HK-2 (cell line): ENCODE results near the gene SEZ6L.

ENCODE experiments used
- DNase-seq: peaks from one replicate; pipeline ENCODE4 v3.0.0-alpha.2; 2018; ENCODE audit not compliant: unreplicated experiment

SEZ6L gene

DNA sequence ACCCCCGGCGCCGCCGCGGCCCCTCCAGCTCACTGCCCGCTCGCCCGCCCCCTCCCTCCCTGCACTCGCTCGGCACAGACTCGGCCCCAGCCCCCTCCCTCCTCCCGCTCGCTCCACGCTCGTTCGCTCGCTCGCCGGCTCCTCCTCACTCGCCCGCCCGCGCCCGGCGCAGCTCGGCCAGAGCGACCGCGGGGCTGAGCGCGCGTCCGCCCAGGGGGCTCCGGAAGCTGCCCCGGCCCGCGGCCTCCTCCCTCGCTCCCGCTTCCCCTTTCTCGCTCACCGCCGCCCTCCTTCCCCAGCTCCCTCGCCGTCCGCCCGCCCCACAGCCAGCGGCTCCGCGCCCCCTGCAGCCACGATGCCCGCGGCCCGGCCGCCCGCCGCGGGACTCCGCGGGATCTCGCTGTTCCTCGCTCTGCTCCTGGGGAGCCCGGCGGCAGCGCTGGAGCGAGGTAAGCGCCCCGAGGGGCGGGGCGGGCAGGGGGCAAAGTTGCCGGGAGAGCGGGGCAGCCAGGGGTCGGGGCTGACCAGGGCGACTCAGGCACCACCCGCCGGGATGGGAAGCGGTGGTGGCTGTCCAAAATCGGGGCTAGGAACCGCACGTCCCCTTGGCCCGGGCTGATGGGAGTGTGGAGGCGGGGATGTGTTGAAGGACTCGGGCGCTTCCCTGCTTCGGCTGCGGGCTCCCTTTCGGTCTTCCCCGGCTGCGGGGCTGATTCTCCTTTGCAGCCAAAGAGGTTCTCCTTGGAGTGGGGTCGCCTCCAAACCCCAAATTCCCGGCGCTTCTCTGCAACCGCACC, at the start of gene SEZ6L:
TSS of gene SEZ6L (plus strand) at position 148 of the 797 bp plus-strand sequence. CDS start at position 356, 208 bp downstream.
- no peak for DNase-seq

DNA sequence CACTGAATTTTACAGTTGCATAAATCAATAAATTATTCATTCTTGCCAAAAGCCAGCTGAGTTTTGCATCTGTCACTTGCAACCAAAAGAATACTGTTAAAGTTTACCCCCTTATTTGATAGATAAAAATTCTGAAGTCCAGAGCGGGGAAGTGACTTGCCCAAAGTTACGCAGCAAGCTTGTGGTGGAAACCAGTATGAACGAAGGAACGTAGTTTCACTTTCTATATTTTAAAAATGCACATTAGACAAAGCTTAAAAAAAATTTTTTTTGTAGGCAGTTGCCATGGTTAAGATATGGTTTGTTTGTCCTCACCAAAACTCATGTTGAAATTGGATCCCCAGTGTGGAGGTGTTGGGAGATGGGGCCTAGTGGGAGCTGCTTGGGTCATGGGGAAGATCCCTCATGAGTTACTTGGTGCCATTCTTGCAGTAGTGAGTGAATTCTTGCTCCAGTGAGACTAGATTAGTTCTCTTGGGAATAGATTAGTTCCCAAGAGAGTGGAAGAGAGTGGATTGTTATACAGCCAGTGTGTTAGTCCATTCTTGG, 46.3 kb upstream of the SEZ6L start:
- DNase-seq = no peak

DNA sequence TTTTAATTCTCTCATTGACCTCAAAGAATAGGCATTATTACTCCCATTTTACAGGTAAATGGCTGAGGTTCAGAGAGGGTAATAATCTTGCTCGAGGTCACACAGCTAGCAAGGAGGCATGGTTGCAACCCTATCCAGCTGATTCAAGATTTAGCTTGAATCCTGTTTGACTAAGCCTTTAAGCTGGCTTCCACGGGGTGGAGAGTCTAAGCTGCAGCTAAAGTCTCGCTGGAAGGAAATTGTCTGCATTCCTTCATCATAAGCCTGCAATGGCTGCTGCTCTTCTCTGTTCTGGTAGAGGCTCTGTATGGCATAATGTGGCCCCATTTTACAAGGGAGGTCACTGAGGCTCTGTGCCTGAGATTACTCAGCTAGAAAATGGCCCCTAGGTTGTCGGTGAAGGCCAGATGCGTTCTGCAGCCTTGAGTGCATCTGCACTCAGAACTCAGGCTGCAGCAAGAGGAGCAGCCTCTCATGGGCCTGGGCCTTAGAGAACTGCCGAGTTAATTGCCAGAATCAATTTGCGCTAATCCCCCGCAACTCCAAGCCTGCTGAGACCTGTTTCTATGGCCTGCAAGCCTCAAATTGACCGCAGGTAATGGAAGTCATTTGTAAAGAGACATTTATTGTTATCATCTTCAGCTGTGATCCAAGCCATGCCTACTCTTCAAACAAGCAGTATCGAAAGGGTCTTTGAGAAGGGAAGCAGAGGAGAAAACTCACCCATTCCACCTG, 44.1 kb upstream of the SEZ6L start:
- DNase-seq = no peak

DNA sequence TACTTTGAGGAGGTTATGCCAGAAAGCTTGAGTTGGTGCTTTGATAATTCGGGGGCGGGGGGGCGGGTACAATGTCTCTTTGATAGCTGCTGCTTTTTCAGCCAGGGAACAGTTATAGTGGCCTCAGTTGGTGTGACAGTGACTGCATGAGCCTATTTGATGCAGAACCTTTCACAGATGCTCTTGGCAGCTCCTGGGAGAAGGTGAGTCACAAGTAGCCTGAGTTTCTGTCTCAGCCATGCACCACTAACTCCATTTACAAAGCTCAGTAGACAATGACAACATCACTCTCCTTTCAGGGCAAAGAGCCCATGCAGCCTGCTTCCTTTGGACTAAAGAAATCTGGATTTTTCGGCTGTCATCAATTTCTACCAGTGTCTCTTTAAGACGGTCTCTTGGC, 42.1 kb upstream of the SEZ6L start:
- no peak for DNase-seq

DNA sequence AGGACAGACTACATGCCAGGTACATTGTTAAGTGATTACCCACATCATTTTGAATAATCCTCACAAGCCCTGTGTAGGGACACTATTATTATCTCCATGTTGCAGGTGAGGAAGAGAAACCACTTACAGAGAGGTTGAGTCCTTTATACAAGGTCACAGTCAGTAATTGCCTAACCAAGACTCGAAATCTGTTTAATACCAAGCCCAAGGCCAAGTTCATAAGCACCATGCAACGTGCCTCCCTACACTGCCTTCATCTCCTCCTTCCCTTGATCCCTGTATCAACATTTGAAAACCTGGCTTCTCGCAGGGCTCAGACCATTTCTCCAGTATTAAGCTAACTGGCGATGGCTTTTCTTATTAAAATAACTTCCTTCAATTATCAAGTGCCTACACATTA, 41.7 kb upstream of the SEZ6L start:
- no peak for DNase-seq

DNA sequence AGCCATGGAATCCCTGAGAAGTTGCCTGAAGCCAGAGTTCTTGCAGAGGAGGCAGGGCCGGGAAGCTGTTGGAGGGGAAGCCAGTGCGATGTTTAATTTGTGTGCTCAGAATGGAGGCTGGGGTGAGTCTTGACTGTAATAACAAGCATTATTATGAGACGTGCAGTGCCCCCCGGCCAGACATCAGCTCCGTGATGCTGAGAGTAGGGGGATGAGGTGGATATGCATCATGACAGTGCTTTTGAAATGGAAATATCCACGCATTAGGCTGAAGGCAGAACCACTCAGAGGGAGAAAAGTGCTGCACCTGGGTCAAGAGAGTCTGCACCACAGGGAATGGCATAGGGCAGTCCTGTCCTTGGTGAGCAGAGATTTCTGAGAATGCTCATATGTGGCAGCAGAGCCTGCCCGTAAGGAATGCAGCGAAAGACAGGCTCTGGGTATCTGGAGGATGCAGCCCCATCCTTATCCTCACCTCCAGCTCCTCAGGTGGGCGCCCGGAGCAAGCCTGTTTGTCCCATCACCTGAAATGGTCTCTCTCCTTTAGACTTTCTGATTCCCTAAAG, 37.6 kb upstream of the SEZ6L start:
- DNase-seq = no peak

DNA sequence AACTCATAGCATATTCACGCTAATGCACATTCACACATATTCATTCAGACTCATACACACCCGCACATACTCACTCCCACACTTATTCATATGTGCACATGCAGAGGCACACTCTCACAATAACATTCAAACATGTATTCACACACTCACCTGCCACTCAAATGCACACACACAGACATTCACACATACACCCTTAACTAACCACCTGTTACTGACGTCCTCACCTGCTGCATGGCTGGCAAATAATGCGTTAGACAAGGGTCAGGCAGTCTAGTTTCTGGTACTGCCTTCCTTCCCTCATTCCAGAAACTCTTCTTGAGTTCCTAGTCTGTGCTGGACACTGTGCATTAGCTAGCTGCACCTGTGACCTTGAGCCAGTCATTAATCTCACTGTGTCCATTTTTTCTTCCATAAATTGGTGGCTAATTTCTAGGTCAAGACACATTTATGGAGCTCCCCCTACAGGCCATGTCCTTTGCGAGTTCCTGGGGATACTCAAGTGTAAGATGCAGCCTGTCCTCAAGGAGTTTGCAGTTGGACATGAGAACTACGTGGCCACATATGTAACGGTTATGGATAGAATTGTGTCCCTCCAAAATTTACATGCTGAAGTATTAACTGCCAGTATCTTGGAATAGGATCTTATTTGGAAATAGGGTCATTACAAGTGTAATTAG, 34.5 kb upstream of the SEZ6L start:
- DNase-seq = no peak

DNA sequence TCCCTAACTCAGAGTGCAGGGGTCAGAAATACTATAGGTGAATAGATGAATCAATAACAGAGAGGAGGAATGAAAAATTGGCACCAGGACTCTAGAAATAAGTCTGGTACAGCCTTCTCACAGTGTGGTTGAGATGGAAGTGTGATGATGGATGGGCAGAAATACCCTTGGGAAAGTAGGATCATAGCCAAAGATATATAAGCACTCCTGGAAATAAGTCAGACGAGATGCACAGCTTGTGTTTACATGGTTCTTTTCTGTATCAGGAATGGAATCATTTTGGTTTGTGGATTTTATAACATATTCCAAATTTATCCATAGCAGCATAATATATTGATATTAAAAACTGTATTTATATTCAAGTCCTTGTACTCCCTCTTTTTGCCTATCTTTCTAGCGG, 33.5 kb upstream of the SEZ6L start:
- DNase-seq = no peak

DNA sequence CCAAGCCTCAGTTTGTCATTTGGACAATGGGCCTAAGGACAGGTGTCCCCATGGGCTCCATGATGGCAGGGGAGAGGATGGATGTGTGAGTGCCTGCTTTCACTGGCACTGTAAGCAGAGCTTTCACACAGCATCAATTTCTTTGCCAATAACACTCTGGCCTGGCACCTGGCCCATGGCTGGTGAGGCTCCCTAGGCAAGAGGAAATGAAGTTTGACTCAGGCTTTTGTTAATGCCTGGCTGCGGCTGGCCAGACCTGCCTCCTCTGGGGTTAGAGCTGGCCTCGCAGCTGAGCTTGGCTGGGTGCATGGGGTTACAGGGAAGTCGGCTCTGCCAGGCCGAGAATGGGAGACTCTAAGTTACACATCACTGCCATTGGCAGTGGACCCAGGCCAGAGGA, 30.0 kb upstream of the SEZ6L start:
- DNase-seq = no peak

DNA sequence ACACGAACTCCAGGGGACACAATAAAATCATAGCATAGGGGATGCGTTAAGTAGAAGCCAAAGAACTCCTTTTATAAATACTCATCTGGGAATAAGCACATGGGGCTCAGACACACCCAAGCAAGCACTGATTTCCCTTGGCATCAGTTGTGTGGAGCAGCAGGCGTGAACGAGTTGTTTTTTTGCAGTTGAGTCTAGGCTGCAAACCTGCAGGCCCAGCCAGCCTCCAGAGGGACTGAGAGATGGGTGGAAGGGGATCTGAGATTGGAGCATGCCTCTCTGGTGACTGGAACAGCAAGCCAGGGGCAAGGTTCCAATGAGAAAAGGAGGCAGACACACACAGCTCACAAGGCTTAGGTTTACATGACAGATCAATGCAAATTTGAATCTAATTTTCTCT, 27.4 kb upstream of the SEZ6L start:
- DNase-seq = no peak

DNA sequence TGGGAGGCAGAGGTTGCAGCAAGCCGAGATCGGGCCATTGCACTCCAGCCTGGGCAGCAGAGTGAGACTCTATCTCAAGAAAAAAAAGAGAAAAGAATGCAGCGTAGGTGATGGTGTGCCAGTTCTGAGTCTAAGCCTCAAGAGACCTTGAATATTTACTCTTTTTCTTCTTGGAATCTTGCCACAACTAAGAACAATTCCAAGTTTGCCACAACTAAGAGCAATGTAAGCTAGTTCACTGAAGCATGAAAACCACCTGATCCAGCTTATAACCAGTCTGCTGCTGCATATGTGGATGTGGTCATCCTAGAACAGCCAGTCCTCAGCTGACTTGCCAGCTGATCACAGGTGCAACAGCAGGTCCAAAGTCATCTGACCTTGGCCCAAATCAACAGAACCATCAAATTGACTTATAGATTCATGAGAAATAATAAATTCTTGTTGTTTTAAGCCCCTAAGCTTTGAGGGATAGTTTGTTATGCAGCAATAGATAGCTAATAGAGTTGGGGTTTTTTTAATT, 25.4 kb upstream of the SEZ6L start:
- DNase-seq = no peak

DNA sequence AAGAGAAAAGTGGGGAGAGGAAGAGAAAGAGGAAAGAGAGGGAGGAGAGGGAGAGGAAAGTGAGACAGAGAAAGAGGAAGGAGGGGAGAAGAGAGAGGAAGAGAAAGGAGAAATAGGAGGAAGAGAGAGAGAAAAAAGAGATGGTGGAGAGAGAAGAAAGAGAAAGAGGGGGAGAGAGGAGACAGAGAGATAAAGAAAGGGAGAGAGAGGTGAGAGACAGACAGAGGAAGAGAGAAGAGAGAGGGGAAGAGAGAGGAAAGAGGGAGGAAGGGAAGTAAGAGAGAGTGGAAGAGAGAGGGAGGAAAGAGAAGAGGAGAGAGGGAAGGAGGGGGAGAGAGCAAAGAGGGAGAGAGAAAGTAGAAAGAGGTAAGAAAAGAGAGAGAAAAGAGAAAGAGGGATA, 9.4 kb upstream of the SEZ6L start:
- no peak for DNase-seq

DNA sequence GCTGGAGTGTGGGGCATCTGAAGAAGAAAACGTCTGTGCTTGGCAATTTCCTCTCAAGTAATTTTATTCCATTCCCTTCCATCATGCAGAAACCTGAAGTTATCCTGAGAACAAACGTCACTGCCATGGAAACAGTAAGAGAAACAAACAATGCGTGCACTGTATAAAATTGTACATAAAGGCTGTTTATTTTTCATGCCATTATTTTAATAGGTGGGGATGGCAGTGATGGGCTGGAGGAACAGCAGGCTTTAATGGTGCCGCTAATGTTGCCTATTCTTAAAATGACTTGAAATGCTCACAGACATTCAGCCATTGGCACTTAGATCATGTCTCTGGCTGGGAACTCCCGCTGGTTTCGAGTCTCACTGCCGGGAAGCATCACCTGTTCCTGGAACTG, 7.5 kb upstream of the SEZ6L start:
- DNase-seq = no peak

DNA sequence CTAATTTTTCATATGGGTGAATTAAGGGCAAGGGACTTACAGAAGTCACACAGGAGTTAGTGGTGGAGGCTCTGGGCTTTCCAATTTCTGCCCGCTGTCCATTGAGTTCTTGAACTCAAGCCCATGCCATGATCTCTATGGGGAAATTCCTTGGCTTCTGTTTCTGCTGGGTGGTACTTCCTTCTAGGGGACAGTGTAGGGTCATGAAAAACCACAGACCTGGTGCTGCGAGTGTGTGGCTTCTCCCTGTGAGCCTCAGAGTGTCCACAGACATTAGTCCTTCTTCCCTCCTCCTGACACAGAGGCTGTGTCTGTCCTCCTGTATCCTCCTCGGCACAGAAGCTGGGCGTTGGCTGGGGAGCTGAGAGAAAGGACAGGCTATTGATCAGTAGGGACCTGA, 6.3 kb upstream of the SEZ6L start:
- DNase-seq = no peak

DNA sequence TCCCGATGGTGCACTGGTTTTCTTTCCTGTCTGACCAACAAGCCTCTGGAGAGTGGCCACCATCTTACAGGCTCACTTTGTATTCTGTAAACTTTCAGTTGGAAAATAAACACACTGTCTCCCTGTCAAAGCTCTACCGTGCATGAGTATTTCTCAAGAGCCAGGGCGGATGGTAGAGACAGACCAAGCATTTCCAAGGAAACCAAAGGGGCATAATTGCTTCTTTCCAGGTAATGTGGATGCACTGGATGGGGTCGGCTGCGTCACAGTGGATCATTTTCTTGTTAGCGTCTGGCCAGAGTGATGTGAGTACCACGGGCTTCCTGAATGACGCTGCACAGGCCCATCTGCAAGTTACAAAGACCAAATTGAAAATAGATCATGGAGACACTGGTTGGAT, 5.1 kb upstream of the SEZ6L start:
- no peak for DNase-seq

DNA sequence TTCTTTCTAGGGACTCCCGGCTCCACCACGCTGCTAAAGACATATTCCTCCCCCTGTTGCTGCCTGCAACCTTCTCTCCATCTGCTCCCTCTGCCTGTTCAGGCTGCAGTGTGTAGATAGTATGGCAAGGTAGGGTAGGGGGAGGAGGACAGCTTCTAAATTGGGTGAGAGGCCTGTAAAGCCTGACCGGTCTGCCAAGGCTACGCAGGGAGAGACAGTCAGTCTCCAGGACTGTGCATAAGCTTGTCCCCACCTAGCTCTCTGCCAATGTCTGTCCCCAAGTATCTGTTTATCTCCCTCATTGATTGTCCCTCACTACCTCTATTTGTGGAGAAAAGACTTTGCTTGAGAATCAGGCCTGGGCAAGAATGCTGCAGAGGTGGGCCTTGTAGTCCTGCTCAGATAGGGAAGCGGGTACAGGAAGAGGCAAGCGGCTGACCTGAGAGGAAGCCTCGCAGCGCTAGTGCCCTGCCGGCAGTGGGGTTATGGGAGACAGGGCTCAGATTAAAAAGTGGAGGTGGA, 871 bp upstream of the SEZ6L start:
- DNase-seq = no peak

DNA sequence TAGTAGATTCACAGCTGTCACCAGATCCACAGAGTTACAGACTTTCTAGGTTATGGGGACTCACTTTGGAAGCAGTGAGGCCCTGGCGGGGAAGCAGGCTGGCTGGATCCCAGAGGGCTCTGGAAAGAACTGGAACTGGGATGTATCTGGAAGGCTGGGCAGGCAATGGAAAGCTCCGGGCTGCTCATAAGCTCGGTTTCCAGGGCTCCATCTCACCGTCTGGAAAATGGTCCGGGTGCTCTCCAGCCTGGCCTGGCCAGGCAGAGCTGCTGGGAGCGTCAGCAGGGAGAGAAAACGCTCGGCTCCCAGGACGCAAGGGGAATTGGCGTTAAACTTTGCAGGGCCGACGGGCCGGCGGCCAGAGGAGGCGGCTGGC, 335 bp upstream of the SEZ6L start:
- DNase-seq = no peak

DNA sequence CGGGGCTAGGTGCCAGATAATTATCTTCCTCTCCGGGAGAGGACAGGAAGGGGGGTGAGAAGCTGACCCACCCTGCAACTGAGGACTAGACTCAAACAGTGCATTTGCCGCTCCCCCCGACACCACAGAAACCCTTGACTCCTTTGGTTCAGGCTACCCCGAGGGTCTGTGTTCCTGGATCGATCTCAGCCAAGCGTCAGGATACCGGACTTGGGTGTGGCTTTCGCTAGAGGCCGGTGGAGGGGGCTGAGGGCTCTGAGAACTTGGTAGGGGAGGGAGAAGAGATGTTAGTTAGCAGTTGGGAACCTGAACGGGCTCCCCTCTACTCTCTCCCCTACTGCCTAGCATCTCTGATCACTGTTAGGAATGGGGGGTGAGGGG, 840 bp downstream of the SEZ6L start:
- DNase-seq = no peak

DNA sequence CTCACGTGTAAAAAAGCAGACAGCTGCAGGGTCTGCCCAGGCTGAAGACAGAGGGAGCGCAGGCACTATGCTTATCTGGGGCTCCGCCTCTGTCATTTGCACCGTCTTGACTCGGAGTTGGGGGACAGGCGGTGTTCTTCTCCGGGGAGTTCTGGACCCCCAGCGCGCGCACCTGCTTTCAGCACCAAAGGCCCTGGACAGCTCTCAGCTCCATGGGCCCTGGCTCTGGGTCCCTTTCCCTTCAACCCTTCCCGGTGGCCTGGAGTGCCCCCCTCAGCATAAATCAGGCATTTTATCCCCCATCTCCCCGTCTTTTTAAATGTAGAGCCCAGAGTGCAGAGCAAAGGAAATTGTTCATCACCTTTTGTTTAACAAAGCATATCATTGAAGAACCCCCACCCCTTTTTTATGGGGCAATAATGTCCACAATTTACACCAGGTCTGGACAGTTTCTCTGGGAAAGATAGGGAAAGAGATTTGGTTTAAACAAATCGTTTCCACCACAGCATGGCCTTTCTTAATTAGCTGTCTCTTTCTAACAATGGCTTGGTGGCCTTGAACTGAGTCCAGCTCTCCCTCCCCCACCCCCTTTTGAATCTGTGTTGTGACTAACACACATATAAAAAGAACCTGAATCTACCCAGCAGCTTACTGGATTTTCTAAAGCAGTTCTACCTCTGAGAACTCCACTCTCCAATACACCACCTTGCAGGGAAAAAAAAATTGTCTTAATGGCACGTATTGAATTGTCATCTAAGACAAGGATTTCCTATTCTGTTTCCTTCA, 1.7 kb downstream of the SEZ6L start:
- DNase-seq = peak; percentile 3

DNA sequence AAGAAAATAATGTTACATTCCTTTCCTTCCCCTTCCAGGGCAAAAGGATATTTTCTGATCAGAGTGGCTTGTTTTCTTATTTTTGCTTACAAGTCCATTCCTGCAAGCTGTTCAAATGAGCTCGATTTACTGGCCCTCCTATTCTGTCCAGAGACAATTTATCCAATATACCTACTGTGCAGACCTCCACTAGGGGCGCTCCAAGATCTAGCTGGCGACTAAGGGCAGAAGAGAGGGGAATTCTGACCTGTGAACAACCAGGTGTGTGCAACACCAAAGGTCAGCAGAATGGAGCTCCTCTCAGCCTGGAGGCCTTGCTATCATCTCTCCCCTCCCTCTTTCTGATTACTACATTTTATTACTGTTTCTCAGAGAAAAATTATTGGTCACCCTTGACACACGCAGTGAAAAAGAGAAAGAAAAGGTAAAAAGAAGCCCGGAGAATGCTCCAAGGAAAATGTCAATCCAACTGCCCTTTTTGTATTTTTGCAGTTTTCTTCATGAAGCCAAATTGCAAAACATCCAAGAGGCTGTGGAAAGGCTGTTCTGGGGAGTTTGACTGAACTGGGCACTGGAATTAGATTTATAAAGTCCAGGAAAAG, 3.2 kb downstream of the SEZ6L start:
- peak; percentile 5 for DNase-seq

DNA sequence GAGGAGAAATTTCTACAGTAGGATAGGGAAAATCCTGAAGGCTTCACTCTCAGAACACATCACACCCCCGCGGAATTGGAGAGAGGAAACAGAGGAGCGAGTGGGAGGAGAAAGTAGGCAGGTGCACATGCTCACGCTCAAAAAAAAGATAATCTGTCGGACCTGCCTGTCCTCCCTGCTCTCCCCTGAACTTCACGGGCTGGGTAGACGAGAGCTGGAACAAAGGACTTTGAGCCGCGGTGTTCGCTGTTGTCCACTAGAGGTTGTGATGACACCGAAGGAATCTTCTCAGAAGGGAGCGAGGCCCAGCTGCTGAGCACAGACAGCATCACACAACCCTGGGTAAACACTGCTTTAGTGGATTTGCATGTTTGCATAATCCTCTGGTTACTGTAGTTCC, 5.0 kb downstream of the SEZ6L start:
- no peak for DNase-seq
